Measurements from ENCODE around the gene RNF215.
A peak's percentile ranks its signal among the peaks of the same experiment; 100 is the strongest.

Gene RNF215

GRCh38 chr22:30386960-30387827 is at the start of gene RNF215:
Gene RNF215 (minus strand): TSS chr22:30387411. CDS start chr22:30387313, 98 bp downstream.
- DNase-seq (ENCODE audit: low read depth in 2 of 2, low spot score in 1 of 2): peak; percentile 52 to 59

- no peak for DNase-seq (ENCODE audit: low read depth in 2 of 2, low spot score in 1 of 2)
Measured at GRCh38 chr22:30436196-30436595, 49.0 kb upstream of the RNF215 start.

- peak in 1 of 2 donors; percentile 67 for DNase-seq (ENCODE audit: low read depth in 2 of 2, low spot score in 1 of 2)
Measured at GRCh38 chr22:30435674-30436126, 48.5 kb upstream of the RNF215 start.

DNA sequence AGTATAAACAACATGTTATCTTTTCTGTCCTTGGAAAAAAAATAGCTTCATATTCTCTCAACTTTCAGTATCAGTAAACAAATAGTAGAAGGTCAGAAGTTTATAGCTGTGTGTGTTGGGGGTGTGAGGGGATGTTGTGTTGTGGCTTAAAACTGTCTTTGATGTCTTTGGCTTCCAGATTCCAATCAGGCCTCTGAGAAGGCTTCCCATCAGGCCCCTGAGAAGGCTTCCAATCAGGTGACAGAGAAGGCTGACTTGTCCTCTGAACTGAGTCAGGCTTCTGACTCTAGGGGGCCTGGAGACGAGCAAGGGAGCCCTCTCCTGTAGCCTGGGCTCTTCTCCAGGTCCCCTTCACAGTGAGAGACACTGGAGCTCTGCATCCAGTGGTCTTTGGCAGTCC is 47.6 kb upstream of the RNF215 start:
- no peak for DNase-seq (ENCODE audit: low read depth in 2 of 2, low spot score in 1 of 2)

GRCh38 chr22:30433773-30434172 is 46.6 kb upstream of the RNF215 start:
- no peak for DNase-seq (ENCODE audit: low read depth in 2 of 2, low spot score in 1 of 2)

GRCh38 chr22:30433227-30433626 is 46.0 kb upstream of the RNF215 start:
- DNase-seq (ENCODE audit: low read depth in 2 of 2, low spot score in 1 of 2): no peak

DNA sequence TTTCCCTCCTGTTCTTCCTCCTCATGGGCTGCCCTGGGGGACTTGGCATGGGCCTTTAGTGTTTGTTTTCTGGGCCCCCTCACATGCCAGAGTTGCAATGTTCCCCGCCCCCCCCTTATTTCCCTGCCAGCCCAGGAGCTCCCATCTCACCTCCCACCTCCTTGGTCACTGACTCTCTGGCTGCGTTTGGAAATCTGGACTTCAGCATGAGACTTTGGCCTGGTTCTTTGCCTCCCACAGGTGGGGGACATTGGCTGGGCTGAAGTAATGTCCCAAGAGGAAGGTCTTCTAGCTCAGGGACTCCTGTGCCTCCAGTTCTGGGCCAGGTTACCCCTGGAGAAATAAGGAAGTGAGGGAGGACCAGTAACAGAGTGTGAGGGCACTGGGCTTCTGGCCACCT is 45.3 kb upstream of the RNF215 start:
- DNase-seq (ENCODE audit: low read depth in 2 of 2, low spot score in 1 of 2): no peak

DNA sequence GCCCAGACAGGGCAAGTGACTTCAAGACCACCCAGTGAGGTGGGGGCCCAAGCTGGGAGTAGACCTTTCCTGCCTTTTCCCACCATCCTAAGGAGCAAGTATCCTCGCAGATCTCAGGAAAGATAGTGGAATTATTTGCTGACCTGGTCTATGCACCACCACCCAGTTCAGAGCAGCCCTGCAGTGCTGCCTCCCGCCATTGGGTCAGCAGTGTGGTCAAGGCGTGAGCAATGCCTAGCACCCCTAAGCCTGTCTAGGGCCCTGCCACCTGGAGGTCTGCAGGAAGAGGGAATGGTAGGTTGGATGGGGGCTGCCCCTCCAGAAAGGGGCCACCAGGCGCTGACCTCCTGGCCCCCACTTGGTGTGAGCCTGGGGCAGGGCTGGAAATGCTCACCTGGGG is 44.9 kb upstream of the RNF215 start:
- DNase-seq (ENCODE audit: low read depth in 2 of 2, low spot score in 1 of 2): no peak

GRCh38 chr22:30430933-30431332 is 43.7 kb upstream of the RNF215 start:
- DNase-seq (ENCODE audit: low read depth in 2 of 2, low spot score in 1 of 2): no peak

DNA sequence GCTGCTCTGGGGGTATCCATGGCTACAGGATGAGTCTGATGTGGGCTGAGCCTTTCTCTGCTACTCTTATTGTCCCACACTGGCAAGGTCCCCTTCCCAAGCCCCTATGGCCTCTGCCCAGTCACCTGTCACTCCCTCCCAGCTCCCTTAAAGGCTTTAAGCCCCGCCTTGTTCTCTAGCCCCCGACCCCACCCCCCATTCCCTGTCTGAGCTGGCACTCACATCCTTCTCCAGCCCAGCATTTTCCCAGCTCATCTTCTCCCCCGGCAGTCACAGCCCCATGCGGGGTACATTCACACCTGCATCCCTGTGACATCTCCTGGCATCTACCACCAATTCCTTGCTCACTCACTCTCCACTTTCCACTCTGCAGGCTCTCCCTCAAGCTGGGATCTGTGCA is 42.7 kb upstream of the RNF215 start:
- no peak for DNase-seq (ENCODE audit: low read depth in 2 of 2, low spot score in 1 of 2)

GRCh38 chr22:30427871-30428270 is 40.7 kb upstream of the RNF215 start:
- no peak for DNase-seq (ENCODE audit: low read depth in 2 of 2, low spot score in 1 of 2)

- DNase-seq (ENCODE audit: low read depth in 2 of 2, low spot score in 1 of 2): peak; percentile 75 to 76
Measured at GRCh38 chr22:30426388-30427353, 39.5 kb upstream of the RNF215 start.

DNA sequence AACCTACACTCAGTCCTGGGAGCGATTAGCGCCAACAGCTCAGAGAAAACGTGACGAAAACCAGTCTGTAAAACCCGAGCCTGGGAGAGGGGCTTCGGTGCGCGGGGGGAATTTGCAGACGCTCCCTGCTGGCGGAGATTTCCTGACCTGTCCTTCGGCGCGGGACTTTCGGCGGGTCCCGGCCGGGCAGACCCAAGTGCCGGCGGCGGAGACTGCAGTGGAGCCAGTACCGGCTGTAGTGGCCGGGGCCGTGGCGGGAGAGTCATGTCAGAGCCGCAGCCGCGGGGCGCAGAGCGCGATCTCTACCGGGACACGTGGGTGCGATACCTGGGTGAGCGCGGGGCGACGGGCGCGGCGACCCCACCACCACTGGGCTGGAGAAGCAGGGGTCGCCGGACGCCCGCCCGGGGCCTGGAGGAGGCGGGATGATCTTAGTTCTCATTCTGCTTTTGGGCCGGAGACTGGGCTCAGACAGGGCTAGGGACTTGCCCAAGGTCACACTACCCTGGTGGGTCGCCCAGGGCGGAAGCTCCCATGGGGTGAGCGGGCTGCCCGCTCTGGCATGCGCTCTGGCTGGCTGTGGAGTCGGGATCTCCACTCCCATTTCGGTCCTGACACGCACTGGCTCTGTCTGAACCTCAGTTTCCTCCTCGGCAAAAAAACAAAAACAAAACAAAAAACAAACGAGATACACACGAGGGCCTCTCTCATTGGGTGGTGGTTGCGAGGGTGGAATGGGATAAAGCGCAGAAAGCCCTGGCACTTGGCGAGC is 38.6 kb upstream of the RNF215 start, which contains the start of gene MTFP1:
MTFP1 (plus strand) TSS at position 153 of the 772 bp plus-strand sequence; CDS start at position 265, 112 bp downstream.
- DNase-seq (ENCODE audit: low read depth in 2 of 2, low spot score in 1 of 2): no peak

GRCh38 chr22:30425327-30425615 is 38.1 kb upstream of the RNF215 start:
- no peak for DNase-seq (ENCODE audit: low read depth in 2 of 2, low spot score in 1 of 2)

DNA sequence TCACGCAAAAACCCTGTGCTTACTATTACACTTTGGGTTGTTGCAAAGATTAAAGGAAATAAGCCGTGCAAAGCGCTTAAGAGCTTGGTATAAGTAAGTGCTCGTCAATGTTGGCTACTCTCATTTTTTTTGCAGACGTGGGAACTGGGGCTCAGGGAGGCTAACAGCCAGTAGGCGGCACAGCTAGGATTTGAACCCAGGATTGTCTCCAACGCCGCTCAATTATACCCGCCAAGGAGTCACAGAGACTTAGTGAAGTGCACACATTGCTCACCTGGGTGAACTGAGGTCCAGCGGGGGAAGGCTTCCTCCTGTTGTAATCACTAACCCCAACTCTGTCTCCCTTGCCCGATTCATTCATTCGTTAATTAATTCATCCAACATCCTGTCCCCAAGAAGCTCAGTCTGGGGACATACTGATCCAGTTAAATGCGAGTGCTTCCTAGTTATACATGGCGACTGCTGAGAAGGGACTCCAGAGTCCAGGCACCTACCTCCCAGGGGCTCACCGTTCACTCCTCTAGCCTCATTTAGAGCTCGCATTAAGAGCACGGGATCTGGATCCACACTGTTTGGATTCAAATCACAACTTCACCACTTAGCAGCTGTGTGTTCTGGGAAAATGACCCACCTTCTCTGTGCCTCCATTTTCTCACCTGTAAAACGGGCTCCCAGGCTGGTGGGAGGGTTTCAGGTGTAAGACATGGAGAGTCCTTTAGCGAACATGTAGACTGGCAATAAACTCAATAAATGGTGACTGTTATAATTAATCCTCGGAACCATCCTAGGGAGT is 37.5 kb upstream of the RNF215 start:
- DNase-seq (ENCODE audit: low read depth in 2 of 2, low spot score in 1 of 2): no peak

GRCh38 chr22:30423959-30424533 is 36.8 kb upstream of the RNF215 start:
- DNase-seq (ENCODE audit: low read depth in 2 of 2, low spot score in 1 of 2): peak; percentile 94 to 96

DNA sequence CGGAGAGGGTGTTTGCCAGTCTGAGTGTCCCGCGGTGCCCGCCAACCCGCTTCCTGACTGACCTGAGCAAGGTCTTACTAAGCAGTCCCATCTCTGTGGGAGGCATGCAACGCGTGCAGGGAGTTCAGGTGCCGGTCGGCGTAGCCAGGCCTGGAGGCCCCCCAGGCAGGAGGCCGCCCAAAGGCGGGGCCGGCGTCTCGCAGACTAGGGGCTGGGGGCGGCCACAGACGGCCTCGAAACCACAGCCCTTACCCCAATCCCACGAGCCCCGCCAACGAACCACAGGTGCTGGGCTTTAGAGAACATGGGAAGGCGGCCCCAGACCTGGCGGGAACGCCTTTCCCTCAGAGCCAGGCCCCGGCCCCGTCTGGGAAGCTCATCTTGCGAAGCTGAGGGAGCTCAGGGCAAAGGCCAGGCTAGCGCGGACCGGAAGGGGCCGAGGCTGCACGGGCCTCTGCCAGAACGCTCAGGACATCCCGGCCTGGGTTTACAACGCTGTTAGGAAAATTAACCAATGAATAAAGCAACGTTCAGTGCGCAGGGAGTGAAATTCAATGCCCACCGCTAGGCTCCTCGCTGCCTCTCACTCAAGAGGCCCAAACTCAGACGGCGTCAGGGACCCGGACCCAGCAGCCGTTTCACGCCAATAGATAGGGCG is 36.2 kb upstream of the RNF215 start:
- DNase-seq (ENCODE audit: low read depth in 2 of 2, low spot score in 1 of 2): no peak

DNA sequence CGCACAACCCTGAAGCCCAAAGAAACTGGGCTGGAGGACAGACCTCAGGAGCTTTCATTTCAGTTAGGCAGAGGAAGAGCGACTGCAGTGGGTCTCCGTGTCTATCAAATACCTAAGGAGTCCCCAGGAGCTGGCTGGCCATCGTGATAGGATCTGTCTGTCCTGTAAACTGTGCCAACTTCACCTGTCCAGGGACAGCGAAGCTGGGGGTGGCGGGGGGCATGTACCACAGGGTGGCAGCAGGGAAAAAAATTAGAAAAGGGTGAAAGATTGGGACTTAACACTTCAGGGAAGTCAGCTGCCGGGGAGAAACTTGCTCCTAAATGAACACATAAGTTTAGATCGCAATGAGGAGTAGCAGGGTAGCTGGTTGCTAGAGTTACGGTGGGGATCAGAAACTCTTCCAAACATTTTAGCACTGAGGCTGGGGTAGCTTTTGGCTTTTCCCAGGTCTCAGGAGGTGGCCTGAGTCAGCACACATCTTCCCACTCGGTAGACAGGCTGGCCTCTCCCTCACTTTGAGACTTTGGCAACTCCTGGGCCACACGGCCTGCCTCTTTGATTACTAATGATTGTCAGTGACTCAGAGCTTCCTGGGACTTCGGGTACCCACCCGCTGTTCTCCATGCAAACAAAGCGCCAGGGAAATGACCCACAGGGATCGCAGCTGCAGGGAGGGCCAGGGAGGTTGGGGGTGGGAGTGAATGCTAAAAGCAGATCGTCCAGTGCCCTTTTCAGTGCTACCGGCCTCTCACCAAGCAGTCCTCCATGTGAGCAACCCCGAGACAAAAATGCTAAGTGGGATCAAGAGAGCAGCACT is 35.5 kb upstream of the RNF215 start:
- DNase-seq (ENCODE audit: low read depth in 2 of 2, low spot score in 1 of 2): no peak
